HG02885 (cell line): ENCODE measurements around the gene SPAG16.

ENCODE experiments used
- ATAC-seq: cut with Tn5 transposase; IDR thresholded peaks from one replicate; pipeline ENCODE4 v1.9.1; 2021; ENCODE audit warnings: mild to moderate bottlenecking; ENCODE audit not compliant: unreplicated experiment, poor library complexity

Gene SPAG16

GRCh38 chr2:214038186-214038585, 753.9 kb downstream of the SPAG16 start:
- ATAC-seq, result no peak

GRCh38 chr2:214050731-214051130, 766.5 kb downstream of the SPAG16 start:
- no peak for ATAC-seq

DNA sequence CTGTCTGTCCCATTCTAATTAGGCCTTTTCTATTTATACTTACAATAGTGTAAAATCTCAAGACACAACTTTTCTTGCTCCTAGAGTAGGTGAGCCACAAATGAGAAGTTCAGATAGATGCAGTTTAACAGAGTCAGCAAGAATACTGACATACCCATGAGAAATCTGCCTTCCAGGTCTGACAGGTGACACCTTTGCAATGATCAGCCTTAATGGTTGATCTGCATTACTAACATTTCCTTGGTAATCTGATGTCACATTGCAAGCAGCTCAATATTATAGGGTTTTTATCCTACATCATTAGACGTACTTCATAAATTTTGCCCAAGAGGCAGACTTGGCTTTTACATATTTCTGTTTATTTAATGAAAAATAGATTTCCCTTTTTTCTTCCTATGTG, 767.3 kb downstream of the SPAG16 start:
- ATAC-seq, result no peak

GRCh38 chr2:214052235-214052634, 768.0 kb downstream of the SPAG16 start:
- ATAC-seq, result no peak

GRCh38 chr2:214057986-214058385, 773.7 kb downstream of the SPAG16 start:
- no peak for ATAC-seq

DNA sequence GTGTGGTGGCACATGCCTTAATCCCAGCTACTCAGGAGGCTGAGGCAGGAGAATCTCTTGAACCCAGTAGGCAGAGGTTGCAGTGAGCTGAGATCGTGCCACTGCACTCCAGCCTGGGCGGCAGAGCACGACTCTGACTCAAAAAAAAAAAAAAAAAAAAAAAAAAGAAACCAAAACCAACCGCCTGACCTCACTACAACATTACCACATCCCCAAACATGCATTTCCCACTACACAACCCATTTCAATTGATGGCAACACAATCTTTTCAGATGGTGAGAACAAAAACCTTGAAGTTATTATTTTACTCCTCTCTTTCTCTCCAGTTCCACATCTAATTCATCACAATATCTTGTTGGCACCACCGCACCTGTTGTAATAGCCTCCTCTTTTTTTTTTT, 778.0 kb downstream of the SPAG16 start:
- ATAC-seq, result peak; percentile 53

GRCh38 chr2:214064471-214064870, 780.2 kb downstream of the SPAG16 start:
- ATAC-seq, result no peak

- no peak for ATAC-seq
Observed at GRCh38 chr2:214066862-214067261, 782.6 kb downstream of the SPAG16 start.

- peak; percentile 82 for ATAC-seq
Observed at GRCh38 chr2:214069254-214069653, 785.0 kb downstream of the SPAG16 start.

DNA sequence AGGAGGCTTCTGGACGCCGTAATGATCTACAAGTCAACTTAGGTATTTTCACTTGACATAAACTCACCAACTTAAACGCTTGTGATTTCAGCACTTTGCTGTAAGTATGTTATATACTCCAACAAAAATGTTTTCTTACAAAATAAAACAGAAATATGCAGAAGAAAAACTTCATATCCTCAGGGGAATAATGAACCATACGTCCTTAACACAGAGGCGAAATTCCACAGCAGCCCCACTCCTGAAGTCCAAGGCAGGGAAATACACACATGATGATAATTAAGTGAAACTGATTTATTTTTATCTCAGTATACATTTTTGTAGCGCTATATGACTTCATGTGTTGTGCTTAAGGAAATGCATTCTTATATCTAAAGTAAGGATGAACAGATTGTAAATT, 791.2 kb downstream of the SPAG16 start:
- no peak for ATAC-seq

DNA sequence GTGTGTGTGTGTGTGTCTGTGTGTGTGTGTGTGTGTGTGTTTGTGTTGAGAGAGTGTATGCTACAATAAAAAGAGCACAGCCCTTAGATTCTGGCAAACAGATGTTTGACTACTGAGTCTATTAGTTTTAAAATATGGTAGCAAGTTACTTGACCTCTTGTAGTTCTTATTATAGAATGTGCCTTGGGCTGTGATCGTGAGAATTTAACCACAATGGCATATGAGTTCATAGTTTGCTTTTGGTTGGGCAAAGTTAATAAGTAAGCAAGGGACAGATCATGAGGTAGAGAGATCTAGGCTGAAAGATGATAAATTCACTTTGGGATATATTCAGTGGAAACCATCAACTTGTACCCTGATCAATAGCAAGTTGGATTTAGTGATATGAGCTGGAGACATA, 792.3 kb downstream of the SPAG16 start:
- no peak for ATAC-seq

DNA sequence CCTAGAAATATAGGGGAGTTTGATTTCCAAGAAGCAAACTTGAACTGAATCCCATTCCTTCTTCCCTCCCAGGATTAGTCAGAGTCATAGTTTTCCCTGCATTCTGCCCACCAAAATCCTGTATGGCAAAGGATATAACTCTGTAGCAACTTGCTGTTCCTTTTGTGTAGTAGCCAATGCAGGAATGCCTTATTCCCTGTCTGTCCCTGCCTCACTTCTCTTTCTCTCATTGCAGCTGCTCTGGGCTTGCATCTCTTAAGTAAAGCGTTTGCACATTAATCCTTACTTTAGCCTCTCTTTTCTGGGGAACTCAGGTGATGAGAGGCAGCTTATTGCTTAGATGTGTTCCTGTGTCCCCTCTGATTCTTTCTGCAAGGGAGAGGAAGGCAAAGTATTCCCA, 793.5 kb downstream of the SPAG16 start:
- ATAC-seq, result no peak

DNA sequence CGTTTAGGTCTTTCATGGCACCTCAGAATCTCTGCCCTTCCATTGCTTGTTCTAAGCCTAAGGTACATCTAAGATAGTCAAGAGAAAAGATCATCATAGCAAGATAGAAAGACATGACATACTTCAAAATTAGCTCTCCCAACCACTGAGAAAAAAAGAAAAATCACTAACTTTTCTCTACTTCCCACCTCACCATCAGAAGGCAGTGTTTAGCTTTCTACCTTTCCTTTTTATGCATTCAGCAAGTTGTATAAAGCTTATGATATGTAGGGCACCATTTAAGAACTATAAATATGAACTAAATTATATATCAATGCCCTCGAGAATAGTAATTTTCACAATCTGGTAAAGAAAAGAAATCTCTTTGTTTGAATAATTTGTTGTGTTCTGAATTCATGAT, 794.8 kb downstream of the SPAG16 start:
- ATAC-seq, result no peak

GRCh38 chr2:214088536-214088935, 804.3 kb downstream of the SPAG16 start:
- ATAC-seq, result no peak

- no peak for ATAC-seq
Observed at GRCh38 chr2:214096208-214096715, 812.0 kb downstream of the SPAG16 start.

GRCh38 chr2:214098811-214099210, 814.5 kb downstream of the SPAG16 start:
- ATAC-seq, result no peak

GRCh38 chr2:214100488-214100887, 816.2 kb downstream of the SPAG16 start:
- ATAC-seq, result no peak

DNA sequence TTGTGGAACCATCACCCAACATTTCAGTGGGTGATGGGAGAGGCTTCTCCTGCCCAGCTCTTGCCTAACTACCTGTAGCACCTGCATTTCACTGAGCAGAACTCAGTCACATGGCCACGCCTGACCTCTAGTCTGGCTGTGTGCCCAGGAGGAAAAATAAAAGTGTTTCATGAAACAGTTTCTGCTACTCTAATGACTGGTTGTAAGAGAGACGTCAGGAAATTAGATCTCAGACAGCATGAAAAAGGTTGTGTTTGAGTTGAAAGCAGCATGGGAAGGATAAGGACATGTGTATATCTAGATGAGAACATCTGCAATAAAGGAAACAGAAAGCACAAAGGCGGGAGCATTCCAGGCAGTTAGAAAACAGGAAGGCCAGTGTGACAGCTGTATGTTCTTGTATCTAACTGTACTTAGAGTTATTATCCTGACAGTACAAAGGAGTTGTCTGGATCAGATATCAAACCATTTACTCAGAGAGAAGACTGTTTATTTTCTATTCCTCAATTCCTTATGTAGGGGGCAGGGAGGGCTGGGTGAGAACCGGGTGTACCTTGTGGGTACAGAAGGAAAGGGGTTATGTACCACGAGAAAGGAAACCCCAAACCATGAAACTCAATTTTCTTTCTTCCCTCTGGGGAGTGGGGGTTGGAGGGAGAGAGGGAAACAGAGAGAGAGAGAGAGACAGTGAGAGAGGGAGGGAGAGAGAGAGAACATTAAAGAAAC, 819.2 kb downstream of the SPAG16 start:
- ATAC-seq, result no peak

GRCh38 chr2:214104219-214104618, 820.0 kb downstream of the SPAG16 start:
- ATAC-seq, result no peak

DNA sequence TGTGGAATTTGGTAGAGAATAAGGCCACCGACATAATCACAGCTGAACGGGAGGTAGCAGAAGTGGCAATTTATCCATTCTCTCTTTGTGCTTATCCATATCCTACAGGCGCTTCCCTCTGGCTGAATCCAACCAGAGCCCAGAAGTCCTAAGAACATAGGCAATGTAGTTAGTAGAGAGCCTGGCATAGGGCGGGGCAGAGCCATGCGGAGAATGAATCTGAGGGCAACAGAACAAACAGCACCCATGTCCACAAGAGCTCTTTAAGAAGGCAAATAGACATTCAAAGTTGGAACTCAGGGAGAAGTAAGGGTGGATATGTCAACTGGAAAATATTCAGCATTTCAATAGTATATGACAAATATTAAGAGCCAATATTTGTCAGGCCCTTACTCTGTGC, 820.7 kb downstream of the SPAG16 start:
- no peak for ATAC-seq

- ATAC-seq, result no peak
Observed at GRCh38 chr2:214107726-214108125, 823.5 kb downstream of the SPAG16 start.

GRCh38 chr2:214108598-214108997, 824.3 kb downstream of the SPAG16 start:
- ATAC-seq, result no peak
